ENCODE measurements around the gene ZNF689.

Gene ZNF689

DNA sequence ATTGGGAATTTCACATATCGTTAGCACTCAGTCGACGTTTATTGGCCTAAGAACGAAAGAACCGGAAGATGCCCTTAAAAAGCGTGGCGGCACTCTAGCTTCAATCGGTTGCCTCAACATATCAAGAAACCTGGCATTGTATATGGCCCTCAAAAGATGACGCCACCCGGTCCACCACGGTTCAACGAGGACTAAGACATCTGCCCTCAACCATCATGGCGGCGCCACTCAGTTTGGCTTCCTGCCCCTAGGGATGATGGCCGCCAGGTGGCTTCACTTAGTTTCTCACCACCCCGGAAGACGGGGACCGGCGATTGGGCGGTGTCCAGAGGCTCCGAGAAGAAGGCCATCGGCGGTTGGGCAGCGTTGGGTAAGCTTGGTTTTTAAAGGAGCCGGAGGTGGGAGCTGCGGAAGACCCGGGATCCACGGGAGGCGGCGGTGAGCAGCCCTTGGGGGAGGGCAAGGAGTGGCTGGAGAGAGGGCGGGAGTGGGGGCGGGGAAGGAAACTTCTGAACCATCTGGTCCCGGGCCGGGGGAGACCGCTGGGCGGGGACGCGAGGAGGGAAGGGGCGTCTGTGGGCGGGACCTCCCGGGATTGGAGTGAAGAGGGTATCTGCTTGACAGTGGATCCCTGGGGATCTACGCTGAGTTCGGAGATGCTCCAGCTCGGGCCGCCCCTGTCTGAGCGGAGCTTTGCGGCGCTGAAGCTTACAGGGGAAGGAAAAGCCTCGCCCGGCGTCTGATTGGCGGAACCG lies 40.4 kb upstream of the ZNF689 start, which contains the start of gene PRR14:
Gene PRR14 (plus strand): TSS at position 592 of the 755 bp plus-strand sequence. CDS start 686 bp downstream, outside the sequence.
- POLR2A ChIA-PET, result interaction anchor here (0.6 to 2.0 kb wide), 6 partner anchors 9 to 79 kb away, joined by 3 to 14 read pairs (median 3); partner anchors contain the start of genes ZNF688, ZNF689 and ZNF785

GRCh38 chr16:30649725-30650368 lies 39.7 kb upstream of the ZNF689 start:
- TF ChIP-seq, protein P1, sequence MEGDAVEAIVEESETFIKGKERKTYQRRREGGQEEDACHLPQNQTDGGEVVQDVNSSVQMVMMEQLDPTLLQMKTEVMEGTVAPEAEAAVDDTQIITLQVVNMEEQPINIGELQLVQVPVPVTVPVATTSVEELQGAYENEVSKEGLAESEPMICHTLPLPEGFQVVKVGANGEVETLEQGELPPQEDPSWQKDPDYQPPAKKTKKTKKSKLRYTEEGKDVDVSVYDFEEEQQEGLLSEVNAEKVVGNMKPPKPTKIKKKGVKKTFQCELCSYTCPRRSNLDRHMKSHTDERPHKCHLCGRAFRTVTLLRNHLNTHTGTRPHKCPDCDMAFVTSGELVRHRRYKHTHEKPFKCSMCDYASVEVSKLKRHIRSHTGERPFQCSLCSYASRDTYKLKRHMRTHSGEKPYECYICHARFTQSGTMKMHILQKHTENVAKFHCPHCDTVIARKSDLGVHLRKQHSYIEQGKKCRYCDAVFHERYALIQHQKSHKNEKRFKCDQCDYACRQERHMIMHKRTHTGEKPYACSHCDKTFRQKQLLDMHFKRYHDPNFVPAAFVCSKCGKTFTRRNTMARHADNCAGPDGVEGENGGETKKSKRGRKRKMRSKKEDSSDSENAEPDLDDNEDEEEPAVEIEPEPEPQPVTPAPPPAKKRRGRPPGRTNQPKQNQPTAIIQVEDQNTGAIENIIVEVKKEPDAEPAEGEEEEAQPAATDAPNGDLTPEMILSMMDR (IDR thresholded peaks at IDR 0.05; ENCODE audit: insufficient read depth, low read length, missing control alignments), result no peak
- ChIA-PET POLR2A (interaction anchor here (0.6 to 2.0 kb wide), 4 partner anchors 10 to 78 kb away, joined by 3 to 14 read pairs (median 4); partner anchors contain the start of genes ZNF688 and ZNF785), CTCF (interaction anchor here (1.1 to 2.1 kb wide), 8 partner anchors 8 to 213 kb away, joined by 3 to 12 read pairs (median 6); partner anchors contain the start of gene ZNF689)
- no peak for DNase-seq (ENCODE audit: low read depth, low spot score)
- H3K4me3 ChIP-seq (ENCODE audit: low read depth, low read length), result peak overlapping the region; percentile 50

More for the DNA sequence above, 40.4 kb upstream of the ZNF689 start, which contains the start of gene PRR14:
- TF ChIP-seq, protein P1 (IDR thresholded peaks at IDR 0.05; ENCODE audit: insufficient read depth, low read length, missing control alignments), result peak; percentile 8
- DNase-seq (ENCODE audit: low read depth, low spot score), result peak; percentile 94
- peak within 1 kb of the TSS; percentile 86 for H3K4me3 ChIP-seq (ENCODE audit: low read depth, low read length)
- CTCF ChIA-PET, result interaction anchor here (0.7 to 2.1 kb wide), 11 partner anchors 9 to 213 kb away, joined by 3 to 12 read pairs (median 4); partner anchors contain the start of gene ZNF689

DNA sequence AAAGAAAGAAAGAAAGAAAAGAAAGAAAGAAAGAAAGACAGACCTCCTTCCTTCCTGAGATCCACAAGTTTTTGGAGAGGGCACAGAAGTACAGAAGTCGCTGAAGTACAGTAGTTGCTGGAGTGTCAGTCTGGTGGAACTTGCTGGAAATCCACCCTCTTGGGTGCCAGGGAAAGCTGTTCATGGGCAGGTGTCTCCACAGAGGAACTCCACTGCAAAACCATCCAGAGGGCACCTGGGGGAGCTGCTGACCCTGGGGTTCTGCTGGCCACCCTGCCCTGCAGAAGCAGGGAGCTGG lies 37.0 kb upstream of the ZNF689 start:
- TF ChIP-seq, protein P1 (IDR thresholded peaks at IDR 0.05; ENCODE audit: insufficient read depth, low read length, missing control alignments), result no peak
- CTCF ChIA-PET, result interaction anchor here (1.0 to 2.4 kb wide), 2 partner anchors 9 to 237 kb away, joined by 3 to 8 read pairs; no protein-coding TSS in a partner anchor
- POLR2A ChIA-PET, result no interaction called here
- no peak for DNase-seq (ENCODE audit: low read depth, low spot score)
- H3K4me3 ChIP-seq (ENCODE audit: low read depth, low read length), result no peak overlapping the region

DNA sequence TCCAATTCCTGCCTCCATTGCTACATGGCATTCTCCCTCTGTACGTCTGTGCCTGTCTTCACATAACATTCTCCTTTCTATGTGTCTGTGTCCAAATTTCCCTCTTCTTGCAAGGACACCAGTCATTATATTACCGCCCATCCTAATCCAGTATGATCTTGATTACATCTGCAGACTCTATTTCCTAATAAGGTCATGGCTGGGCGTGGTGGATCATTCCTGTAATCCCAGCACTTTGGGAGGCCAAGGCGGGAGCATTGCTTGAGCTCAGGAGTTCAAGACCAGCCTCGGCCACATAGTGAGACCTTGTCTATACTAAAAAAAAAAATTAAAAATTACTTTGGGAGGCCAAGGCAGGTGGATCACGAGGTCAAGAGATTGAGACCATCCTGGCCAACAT lies 35.5 kb upstream of the ZNF689 start:
- ChIA-PET POLR2A (interaction anchor here (1.1 kb wide), 1 partner anchor 13 kb away, joined by 3 read pairs; the partner anchor contains the start of gene FBRS), CTCF (interaction anchor here (1.0 to 2.4 kb wide), 3 partner anchors 8 to 17 kb away, joined by 3 to 8 read pairs (median 4); no protein-coding TSS in a partner anchor)
- no peak for DNase-seq (ENCODE audit: low read depth, low spot score)
- TF ChIP-seq, protein P1 (IDR thresholded peaks at IDR 0.05; ENCODE audit: insufficient read depth, low read length, missing control alignments), result no peak
- H3K4me3 ChIP-seq (ENCODE audit: low read depth, low read length), result no peak overlapping the region

- DNase-seq (ENCODE audit: low read depth, low spot score), result no peak
- CTCF ChIA-PET, result interaction anchor here (0.7 to 1.4 kb wide), 4 partner anchors 15 to 52 kb away, joined by 3 to 6 read pairs (median 4); no protein-coding TSS in a partner anchor
- POLR2A ChIA-PET, result no interaction called here
- TF ChIP-seq, protein P1 (IDR thresholded peaks at IDR 0.05; ENCODE audit: insufficient read depth, low read length, missing control alignments), result no peak
- no peak overlapping the region for H3K4me3 ChIP-seq (ENCODE audit: low read depth, low read length)
Measured at GRCh38 chr16:30644334-30644830, 34.2 kb upstream of the ZNF689 start.
